Natural killer cell (primary cell): ENCODE data around the gene TTC28. TPM values are rescaled to one million over a fixed set of nuclear protein-coding genes. Genes with fewer than 3 reads are reported as not detected.

ENCODE experiments used
- ATAC-seq, 3 donors: fragments of 150-1000 bp in 2 of 3; fragments of 200-7000 bp in 1 of 3; cut with Tn5 transposase; 1 replicate in 1 of 3; 2 replicates in 2 of 3; pipeline ENCODE4 v1.10.0; 2021; ENCODE audit warnings: mild to moderate bottlenecking in 2 of 3, moderate library complexity in 2 of 3
- DNase-seq, 2 donors: peaks; one replicate each; pipeline versions ENCODE4 v3.0.0 to v3.0.0-alpha.2; 2013 to 2021; ENCODE audit warnings: mixed read lengths in 1 of 2
- H3K27ac ChIP-seq: one replicate; pipeline ENCODE4 v1.5.1; 2013; ENCODE audit warnings: mild to moderate bottlenecking, low read length
- H3K27me3 ChIP-seq: one replicate; pipeline ENCODE4 v1.6.1; 2013; ENCODE audit warnings: low read length; ENCODE audit not compliant: control insufficient read depth, insufficient read depth
- H3K36me3 ChIP-seq: one replicate; pipeline ENCODE4 v1.6.1; 2013; ENCODE audit warnings: low read length; ENCODE audit not compliant: control insufficient read depth, insufficient read depth
- H3K4me1 ChIP-seq: one replicate; pipeline ENCODE4 v1.6.1; 2013; ENCODE audit warnings: low read length; ENCODE audit not compliant: control insufficient read depth, insufficient read depth
- H3K4me3 ChIP-seq: one replicate; pipeline ENCODE4 v1.5.1; 2013; ENCODE audit warnings: low read length
- H3K9me3 ChIP-seq: one replicate; pipeline ENCODE4 v1.6.1; 2013; ENCODE audit warnings: low read length; ENCODE audit not compliant: control insufficient read depth, insufficient read depth
- H3K27ac Mint-ChIP-seq, 2 donors: one replicate each; pipeline ENCODE4 v1.8.0; 2022; ENCODE audit warnings: mild to moderate bottlenecking in 2 of 2, mixed read lengths in 2 of 2, moderate library complexity in 1 of 2
- H3K27me3 Mint-ChIP-seq, 2 donors: one replicate each; pipeline ENCODE4 v1.8.0; 2022; ENCODE audit warnings: low read depth in 2 of 2, mixed read lengths in 2 of 2
- H3K36me3 Mint-ChIP-seq: one replicate; pipeline ENCODE4 v1.8.0; 2022; ENCODE audit warnings: mixed read lengths
- H3K4me1 Mint-ChIP-seq, 2 donors: one replicate each; pipeline ENCODE4 v1.8.0; 2022; ENCODE audit warnings: mixed read lengths in 2 of 2
- H3K4me3 Mint-ChIP-seq: one replicate; pipeline ENCODE4 v1.8.0; 2022; ENCODE audit warnings: mild to moderate bottlenecking, moderate library complexity, mixed read lengths
- H3K9me3 Mint-ChIP-seq, 2 donors: one replicate each; pipeline ENCODE4 v1.8.0; 2022; ENCODE audit warnings: mixed read lengths in 2 of 2
- WGBS: methylation state at CpG from one replicate; pipeline ENCODE4 v1.1.7; 2013; ENCODE audit warnings: missing lambda C conversion rate; ENCODE audit not compliant: insufficient coverage; 5-methylcytosine and 5-hydroxymethylcytosine counted together
- intact Hi-C: fragments of 100-400 bp; cut with micrococcal nuclease; formaldehyde crosslinking; loops from one replicate; pipeline ENCODE4 v1.14.2; 2022
- total RNA-seq, 4 donors: library from RNA; stranded (reverse); fragments of 120-200 nt in 1 of 4; gene quantifications; one replicate each; pipeline versions ENCODE4 v1.2.3 to v1.2.4, GENCODE V29; 2013 to 2022
- TF ChIP-seq, protein P1 (sequence below): fragments of 200-600 bp; IDR thresholded peaks from one replicate; pipeline ENCODE4 v1.8.0; 2022; ENCODE audit warnings: antibody characterized with exemption

TTC28 gene
- total RNA-seq, 3 donors from 2014 or later (not counting 1 experiment from before 2014, with no cell fraction given) = 4.1 to 10.0 (median 8.6) TPM

- Histone ChIP-seq H3K36me3 (no peaks in the 10 kb centered on the region), H3K27me3 (no peaks in the 10 kb centered on the region), H3K9me3 (no peaks in the 10 kb centered on the region), H3K4me3 (no peak overlapping the region), H3K27ac (no peak overlapping the region), H3K4me1 (no peaks in the 10 kb centered on the region)
- DNase-seq (no peak), ATAC-seq (no peak)
- WGBS = 92% methylated on average over 8 of the region's 8 CpGs
- no peaks in the 10 kb centered on the region for H3K27me3 Mint-ChIP-seq
- H3K9me3 Mint-ChIP-seq = no peaks in the 10 kb centered on the region
- H3K4me1 Mint-ChIP-seq = no peaks in the 10 kb centered on the region
- intact Hi-C loops = no loop called here
- no peak overlapping the region for H3K4me3 Mint-ChIP-seq
- H3K27ac Mint-ChIP-seq = no peak overlapping the region
- TF ChIP-seq, protein P1, sequence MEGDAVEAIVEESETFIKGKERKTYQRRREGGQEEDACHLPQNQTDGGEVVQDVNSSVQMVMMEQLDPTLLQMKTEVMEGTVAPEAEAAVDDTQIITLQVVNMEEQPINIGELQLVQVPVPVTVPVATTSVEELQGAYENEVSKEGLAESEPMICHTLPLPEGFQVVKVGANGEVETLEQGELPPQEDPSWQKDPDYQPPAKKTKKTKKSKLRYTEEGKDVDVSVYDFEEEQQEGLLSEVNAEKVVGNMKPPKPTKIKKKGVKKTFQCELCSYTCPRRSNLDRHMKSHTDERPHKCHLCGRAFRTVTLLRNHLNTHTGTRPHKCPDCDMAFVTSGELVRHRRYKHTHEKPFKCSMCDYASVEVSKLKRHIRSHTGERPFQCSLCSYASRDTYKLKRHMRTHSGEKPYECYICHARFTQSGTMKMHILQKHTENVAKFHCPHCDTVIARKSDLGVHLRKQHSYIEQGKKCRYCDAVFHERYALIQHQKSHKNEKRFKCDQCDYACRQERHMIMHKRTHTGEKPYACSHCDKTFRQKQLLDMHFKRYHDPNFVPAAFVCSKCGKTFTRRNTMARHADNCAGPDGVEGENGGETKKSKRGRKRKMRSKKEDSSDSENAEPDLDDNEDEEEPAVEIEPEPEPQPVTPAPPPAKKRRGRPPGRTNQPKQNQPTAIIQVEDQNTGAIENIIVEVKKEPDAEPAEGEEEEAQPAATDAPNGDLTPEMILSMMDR = no peak
- no peaks in the 10 kb centered on the region for H3K36me3 Mint-ChIP-seq
Observed at GRCh38 chr22:27959335-27960090, 720.1 kb downstream of the TTC28 start.

- Mint-ChIP-seq H3K4me3 (no peak overlapping the region), H3K27ac (no peak overlapping the region), H3K27me3 (no peaks in the 10 kb centered on the region), H3K36me3 (no peaks in the 10 kb centered on the region), H3K9me3 (no peaks in the 10 kb centered on the region), H3K4me1 (no peaks in the 10 kb centered on the region)
- no peaks in the 10 kb centered on the region for H3K36me3 ChIP-seq
- intact Hi-C loops = no loop called here
- H3K4me1 ChIP-seq = no peaks in the 10 kb centered on the region
- WGBS = 86% methylated on average over 1 of the region's 3 CpGs
- ATAC-seq (no peak), DNase-seq (no peak)
- no peak overlapping the region for H3K4me3 ChIP-seq
- TF ChIP-seq, protein P1 = no peak
- no peaks in the 10 kb centered on the region for H3K27me3 ChIP-seq
- no peak overlapping the region for H3K27ac ChIP-seq
- H3K9me3 ChIP-seq = no peaks in the 10 kb centered on the region
Observed at GRCh38 chr22:27952779-27953178, 726.9 kb downstream of the TTC28 start.

DNA sequence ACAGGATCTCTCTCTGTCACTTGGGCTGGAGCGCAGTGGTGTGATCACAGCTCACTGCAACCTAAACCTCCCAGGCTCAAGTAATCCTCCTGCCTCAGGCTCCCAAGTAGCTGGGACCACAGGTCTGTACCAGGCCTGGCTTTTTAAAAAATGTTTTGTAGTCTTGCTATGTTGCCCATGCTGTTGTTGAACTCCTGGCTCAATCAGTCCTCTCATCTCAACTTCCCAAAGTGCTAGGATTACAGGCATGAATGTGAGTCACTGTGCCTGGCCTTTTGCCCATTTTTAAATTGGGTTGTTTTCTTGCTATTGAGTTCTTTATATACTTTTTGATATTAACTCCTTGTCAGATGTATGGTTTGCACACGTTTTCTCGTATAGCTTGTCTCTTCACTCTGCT lies 727.5 kb downstream of the TTC28 start:
- no peaks in the 10 kb centered on the region for H3K27me3 Mint-ChIP-seq
- peaks cover 5% of the 10 kb centered on the region for H3K36me3 Mint-ChIP-seq

More for the DNA sequence above, 727.5 kb downstream of the TTC28 start:
- no peak overlapping the region for H3K4me3 ChIP-seq
- Mint-ChIP-seq H3K4me3 (no peak overlapping the region), H3K9me3 (no peaks in the 10 kb centered on the region), H3K4me1 (peaks cover 0 to 4% of the 10 kb centered on the region in 2 donors), H3K27ac (no peak overlapping the region)
- no peak overlapping the region for H3K27ac ChIP-seq
- 100% methylated on average over 1 of the region's 3 CpGs for WGBS
- H3K4me1 ChIP-seq = no peaks in the 10 kb centered on the region
- no peaks in the 10 kb centered on the region for H3K27me3 ChIP-seq
- no peaks in the 10 kb centered on the region for H3K9me3 ChIP-seq
- intact Hi-C loops = no loop called here
- H3K36me3 ChIP-seq = no peaks in the 10 kb centered on the region
- TF ChIP-seq, protein P1 = no peak
- ATAC-seq (no peak), DNase-seq (no peak)
